ENCODE data around the gene ICA1.

ICA1 gene

DNA sequence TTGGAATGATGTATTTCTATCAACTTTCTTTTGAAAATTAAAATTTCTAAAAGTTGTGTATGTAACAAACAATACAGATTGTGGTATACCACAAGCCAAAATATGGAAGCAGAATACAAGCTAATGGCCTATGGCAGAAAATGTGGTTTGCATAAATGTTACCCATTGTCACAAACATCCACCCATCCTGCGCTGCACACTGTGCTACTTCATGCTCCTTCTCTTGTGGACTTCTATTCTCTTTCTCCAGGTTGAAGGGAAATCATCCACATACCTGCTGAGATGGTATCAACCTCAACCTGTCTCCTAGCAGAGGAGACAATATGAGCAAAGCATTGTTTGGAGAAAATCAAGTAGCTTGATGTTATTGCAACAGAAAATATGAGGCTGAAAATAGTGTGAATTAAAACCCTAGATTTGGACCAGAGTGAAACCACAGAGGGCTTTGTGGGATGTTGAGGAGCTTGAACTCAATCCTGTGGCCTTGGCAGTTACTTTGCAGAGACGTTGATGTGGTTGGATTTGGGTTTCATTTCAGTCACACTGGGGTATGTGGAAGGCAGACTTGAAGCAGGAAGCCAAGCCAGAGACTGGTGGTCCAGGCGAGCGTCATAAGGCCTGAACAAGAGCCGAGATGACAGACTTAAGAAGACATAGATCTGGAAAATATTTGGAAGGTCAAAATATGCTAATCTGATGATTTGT, 63.8 kb downstream of the ICA1 start:
- DNase-seq (ENCODE audit: low spot score), result no peak

DNA sequence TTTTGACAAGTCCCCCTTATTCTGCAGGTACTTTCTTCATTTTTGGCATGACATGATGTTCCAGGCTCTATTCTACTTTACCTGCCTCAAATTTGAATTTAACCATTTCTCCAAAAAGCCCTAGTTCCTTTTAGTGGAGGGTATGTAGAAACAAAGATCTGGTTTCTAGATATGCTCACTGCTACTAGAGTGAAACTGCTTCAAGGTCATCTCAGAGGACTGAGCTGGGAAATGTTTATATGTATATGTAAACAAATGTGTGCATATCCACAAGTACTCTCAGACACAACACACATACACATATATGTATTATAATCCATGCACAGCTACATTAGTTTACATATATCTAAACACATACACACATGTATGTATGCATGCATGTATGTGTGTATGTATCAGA, 69.1 kb downstream of the ICA1 start:
- DNase-seq (ENCODE audit: low spot score), result no peak

DNA sequence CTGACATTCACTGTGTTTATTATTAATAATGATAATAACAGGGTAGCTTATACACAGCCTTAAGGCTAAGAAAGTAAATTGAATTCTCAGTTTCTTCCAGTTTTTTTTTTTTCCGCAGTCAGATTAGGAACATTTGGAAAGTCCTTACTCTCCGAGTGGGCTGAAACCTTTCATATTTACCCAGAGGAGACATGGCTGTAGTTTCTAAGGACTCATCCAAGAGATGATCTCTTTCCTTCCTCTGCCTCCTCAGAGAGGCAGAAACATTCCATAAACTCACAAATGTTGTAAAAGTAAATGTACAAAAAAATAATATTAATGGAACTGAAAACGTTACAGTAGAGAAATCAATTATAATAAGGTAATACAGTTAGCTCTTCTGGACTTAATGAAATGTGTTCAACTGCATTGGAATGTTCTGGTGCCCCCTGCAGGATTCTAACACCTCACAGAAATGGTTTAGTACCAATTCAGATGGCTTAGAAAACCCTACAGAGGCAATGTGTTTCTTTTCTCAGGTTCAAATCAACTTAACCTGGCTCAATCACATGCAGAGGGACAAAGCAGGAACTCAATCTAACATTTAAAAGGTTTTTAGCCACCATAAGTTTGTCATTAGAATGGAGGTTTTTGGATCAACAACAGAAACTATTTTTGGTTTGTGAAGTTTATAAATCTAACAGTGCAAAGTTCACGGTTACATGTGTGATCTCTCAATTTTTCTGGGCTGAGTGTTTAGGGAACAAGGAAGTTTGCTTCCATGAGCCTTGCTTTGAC, 71.7 kb downstream of the ICA1 start:
- peak; percentile 42 for DNase-seq (ENCODE audit: low spot score)

DNA sequence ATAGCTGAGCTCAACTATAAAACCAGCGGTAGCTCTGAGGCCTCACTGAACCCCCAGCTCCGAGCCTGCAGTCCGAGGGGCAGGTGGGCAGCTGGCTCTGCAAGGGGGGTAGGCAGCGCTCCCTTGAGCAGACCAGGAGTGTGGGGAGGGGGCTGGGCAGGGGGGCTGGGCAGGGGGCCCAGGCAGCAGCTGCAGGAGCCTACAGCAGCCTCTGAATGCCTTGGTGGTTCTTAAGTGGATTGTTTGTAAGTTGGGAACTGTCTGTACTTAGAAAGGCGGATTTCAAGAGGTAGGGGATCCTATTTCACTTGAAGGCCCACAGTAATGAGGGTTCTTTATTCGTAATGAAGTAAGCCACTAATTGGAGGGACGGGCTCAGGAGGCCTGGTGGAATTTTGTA, 72.3 kb downstream of the ICA1 start:
- DNase-seq (ENCODE audit: low spot score), result no peak

DNA sequence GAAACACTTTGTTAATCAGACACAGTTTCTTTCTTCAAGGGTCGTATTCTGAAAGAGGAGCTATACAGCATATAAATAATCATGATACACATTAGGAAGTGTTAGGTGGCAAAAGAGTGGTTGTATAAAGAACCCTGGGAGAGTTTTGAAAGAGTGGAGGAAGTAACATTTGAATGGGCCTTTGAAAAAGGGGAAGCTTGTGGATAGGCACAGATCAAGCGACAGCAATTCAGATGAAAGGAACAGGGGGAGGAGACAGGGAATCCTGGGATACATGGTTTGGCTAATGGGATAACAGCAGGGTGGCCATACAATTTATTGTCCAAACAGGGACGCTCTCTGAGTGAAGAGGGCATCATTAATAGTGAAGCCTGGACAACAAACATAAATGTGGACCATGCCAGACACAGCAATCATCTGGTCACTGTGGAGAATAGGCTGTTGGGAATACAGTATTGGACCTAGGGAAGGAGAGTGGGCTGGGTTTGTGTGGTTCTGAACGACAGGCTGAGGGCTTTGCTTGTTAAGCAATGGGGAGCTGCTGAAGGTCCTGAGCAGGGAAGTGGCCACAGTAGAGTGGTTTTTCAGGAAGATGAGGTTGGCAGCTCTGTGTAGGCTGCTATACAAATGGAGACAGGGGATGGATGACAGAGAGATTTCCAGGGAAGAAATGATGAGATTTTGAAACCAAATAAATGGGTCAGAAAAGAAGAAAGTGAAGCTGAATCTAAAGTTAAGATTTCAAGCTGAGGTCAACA, 75.9 kb downstream of the ICA1 start:
- DNase-seq (ENCODE audit: low spot score), result no peak

DNA sequence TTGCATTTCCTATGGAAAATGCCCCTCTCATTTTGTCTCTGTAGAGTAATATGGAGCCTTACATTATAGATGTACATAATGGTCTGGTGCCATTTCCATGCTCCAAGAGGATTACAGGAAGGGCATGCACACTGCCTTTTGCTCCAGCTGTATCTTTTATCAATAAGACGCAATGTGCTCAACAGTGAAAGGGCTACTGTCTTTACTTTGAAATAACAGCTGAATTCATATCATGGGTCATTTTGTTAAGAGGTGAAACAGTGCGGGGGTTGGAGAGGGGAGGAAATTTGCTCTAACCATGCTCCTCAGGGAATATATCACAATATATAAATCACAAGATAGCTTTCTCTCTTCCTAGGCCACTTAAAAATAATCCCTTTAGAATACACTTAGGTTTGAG, 77.7 kb downstream of the ICA1 start:
- DNase-seq (ENCODE audit: low spot score), result no peak

DNA sequence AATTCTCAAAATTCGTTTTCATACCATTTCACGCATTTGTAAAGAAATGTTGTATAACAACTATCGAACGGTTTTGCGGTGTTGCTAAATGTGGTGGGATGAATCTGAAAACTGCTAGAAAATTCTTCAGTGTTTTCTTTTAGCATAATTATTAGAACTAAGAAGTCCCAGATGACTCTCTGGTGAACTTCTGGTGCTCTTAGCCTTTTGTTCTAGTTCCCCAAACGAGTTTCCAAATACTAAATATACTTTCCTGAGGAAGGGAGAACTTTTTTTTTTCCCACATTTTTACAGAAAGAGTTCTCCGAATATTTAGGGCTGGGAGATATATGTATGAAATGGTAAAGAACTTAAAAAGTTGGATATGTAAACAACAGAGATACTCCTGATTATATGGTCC, 82.5 kb downstream of the ICA1 start:
- DNase-seq (ENCODE audit: low spot score), result no peak

DNA sequence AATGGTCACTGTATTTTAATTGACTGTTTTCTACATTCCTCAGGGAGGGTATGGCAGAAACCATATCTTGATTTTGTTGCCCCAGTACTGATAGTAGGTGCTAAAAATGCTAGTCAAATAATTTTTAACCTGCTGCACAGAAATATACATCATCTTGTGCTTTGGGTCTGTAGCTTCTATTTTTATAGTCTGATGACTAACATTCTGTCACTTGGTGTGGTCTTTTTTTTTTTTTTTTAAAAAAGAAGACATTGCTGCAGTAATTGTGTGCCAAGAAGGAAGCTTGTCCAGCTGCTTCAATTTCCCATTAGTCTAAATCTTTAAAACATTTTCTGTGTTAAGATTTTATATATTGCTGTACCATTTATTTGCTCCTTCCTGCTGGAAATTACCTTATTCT, 83.6 kb downstream of the ICA1 start:
- DNase-seq (ENCODE audit: low spot score), result no peak

DNA sequence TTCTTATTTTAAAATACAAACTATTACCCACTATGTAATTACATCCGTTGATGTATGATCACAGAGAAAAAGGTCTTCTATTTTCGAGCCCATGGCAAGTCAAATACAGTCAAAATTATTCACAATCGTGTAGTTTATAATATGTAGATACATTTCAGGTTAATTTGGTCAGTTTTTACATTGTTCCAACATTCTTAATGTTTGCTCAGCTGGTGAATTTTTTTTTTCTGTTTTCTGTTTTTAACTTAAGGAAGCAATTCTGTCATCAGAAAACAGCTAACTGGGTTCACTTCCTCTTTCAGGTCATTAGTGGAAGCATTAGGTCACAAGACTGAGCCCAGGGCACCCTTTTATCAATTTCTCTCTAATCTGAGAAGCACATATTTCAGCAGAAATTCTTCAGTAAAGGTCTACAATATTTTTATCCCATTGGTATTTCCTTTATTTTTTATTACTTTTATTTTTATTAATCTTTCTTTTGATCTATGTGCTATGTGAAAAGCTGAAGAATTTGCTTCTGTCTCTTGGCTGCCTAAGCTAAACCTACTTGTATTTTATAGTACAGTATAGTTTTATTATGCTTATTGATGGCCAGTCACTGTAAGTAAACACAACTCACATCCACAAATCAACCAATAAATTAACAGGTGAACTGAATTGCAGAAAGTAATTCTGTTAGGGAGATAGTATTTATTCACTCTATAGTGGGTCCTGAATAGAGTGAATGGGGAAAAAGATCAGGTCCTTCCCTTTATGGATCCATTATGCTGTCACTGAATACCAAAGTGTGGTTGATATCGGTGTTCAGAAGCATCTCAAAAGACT, 84.6 kb downstream of the ICA1 start:
- DNase-seq (ENCODE audit: low spot score), result peak; percentile 38

DNA sequence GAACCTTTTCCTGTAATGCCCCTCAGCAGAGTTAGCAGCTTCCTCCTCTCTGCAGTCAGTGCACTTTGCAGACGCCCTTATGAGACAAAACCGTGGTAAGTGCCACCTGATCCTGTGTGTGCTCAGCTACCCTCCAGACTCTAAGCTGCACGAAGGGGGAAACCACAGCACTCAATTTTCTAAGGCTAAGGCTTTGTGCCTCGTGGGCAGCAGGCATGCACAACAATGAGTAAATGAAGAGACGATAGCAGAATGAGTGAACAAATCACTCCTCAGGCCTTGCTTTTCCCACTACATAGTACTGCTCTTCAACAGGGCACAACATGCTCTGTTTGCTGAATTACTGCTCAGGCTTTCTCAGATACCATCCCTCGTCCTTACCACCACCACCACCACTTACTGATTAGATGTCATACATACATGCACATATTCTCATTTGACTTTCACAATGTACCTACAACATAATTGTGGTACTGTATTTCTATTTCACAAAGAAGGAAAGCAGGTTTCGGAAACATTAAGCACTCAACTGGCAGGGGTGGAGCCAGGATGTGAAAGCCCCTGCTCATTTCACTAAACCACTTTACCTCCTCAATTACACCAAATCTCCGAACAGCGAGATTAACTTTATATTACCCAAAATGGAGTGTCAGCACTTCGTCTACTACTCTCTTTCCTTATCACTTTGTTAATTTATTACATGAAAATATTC, 85.4 kb downstream of the ICA1 start:
- no peak for DNase-seq (ENCODE audit: low spot score)

DNA sequence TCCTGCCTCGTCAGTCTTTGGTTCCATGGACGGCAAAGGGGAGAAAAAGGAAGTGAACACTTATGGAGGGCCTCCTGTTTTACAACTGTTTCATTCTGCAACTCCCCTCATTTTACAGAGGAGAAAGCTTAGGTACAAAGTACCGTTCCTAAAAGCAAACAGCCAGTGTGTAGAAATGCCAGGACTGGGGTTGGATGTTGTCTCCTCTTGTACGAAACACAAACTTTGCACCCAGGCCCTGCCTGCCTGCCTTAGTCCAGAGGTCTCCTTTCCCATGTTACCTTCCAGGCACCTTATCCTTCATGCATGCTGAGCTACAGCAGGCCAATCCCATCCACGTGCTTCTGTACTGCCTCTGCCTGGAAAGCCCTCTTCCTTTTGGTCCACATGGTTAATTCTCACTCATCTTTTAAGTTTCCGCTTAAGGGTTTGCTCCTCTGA, 86.0 kb downstream of the ICA1 start:
- no peak for DNase-seq (ENCODE audit: low spot score)

DNA sequence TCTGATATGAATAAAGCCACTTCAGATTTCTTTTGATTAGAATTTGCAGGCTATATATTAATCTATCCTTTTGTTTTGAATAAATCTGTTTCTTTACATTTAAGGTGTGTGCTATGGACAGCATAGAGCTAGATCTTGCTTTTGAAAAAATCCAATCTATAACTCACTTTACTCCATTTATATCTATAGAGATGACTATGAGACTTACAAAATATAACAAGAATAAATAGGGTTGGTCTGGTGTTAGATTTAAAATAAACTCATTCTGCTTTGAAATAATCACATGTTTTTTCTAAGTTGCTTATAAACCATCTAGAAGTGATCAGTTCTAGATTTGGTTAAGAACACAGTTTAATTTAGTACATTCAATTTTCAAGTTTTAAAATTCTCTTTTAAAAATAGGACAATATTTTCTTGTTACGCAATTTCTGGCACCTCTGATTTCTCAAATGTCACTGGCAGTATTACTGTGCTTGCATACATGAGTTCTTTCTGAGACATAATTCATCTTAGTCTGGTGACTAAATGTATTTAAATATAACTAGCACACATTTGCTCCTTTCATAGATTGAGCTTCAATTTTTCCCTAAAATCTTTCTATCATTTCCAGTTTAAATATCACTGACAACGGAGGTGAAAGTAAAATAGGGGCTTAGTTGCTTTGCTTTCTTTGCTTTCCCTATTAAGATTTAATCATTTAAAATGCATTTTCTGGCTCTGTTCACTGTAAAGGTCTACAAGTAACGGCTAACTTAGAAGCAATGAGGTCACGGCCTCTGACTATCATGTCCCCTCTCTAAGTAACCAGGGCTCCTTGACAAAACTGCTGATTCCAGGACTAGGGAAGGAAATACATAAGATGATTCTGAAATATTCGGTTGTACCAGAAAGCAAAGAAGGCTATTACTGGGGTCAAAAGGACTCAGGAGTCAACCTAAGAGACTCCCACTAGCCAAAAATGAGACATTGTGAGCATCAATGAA, 89.3 kb downstream of the ICA1 start:
- no peak for DNase-seq (ENCODE audit: low spot score)

DNA sequence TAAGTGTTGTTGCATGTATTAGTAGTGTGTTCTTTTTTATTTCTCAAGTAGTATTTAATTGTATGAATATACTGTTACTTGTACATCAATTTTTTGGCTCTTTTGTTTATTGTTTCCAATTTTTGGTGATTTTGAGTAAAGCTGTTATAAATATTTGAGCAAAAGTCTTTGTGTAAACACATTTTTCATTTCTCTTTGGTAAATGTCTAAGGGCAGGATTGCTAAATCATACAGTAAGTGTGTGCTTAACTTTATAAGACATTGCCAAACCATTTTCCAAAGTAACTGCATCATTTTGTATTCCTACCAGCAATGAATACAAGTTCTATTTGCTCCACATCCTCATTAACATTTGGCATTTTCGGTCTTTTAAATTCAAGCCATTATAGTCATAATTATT, 92.8 kb downstream of the ICA1 start:
- DNase-seq (ENCODE audit: low spot score), result no peak

DNA sequence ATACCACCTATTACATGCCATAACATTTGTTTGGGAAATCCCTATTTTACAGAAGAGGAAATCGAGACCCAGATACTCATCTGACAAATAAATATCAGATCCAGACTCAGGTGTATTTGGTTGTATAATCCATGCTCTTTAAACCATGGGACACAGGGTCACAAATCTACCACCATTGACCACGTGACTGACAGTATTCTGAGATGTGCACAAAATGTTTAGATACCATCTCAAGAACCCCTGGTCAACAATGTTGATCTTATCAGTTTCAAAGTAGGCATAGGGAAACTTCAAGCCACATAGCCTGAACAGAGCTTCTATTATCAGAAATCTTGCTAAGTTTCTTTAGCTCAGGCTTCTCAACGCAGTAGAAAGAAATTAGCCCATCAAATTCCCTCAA, 93.6 kb downstream of the ICA1 start:
- DNase-seq (ENCODE audit: low spot score), result no peak

DNA sequence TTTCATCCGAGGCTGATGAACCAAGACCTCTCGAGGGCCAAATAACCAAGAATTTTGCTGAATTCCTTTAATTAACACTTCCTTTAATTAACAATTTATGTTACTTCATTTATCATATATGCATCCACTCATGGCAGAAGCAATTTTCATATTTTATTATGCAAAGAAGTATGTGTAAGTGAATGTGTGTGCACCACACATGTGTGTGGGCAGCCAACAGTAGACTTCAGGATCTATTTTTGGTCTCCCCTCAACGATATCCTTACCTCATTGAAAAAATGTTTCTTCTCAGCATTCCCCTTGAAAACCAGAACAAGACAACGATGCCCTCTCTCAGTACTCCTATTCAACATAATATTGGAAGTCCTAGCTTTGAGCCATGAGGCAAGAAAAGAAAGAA, 96.8 kb downstream of the ICA1 start:
- no peak for DNase-seq (ENCODE audit: low spot score)

DNA sequence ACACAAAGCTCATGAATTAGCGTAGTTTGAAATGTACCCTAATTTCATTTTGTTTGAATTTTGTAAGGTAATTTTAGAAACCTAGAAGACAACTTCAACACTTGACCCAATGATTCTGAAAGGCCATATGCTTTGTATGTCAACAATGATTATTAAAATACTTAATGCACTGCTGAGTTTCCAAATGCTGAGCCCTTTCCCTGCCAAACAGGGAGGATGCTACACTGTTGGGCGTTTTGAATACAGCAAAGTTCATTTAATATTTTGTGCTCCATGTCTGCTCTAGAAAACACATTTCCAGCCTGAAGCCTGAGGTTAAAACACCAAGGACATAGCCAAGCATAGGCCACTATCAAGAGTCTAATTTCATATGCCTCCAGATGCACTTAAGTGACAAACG, 99.8 kb downstream of the ICA1 start:
- no peak for DNase-seq (ENCODE audit: low spot score)

DNA sequence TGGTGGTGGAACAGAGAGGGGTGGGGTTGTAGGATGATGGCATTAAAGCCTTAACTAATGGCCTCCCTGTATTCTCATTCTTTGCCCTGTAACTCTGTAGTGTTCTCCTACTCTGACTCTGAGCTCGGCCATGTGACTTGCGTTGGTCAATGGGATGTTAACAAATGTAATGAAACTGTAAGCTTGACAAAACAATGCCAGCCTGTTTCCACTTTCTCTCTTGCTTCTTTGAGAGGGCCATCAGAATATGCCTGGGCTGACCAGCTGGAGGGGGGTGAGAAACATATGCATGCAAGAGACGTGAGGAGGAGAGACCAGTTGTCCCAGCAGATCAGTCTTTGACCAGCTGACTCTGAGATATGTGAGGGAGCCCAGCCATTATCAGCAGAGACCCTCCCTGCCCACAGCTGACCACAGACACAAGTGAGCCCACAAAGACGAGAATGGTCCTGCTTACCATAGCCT, 100.6 kb downstream of the ICA1 start:
- DNase-seq (ENCODE audit: low spot score), result peak; percentile 29

DNA sequence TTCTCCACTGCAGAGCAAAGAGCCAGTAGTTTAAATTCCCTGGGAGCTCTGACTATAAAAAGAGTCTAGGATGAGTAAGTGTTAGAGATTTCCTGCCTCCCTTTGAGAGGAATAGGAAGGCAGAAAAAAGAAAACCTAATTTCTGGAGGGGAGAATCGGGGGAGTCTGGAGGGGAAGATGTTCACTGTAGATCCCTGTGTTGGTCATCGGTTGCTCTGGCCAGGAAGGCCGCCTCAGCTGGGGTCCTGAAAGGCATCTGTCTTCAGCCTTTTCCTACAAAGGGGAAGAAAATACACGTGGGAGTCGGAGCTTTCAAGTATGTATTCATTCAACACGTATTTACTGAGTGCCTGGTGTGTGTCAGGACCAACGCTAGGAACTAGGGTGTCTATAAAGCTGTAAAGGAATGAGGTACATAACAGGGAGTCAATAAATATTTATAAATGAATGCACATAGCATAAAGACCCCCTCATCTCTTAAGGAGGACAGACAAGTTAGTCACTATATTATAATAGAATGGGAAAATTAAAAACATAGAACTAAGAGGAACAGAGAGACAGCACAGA, 101.1 kb downstream of the ICA1 start:
- DNase-seq (ENCODE audit: low spot score), result peak; percentile 56

DNA sequence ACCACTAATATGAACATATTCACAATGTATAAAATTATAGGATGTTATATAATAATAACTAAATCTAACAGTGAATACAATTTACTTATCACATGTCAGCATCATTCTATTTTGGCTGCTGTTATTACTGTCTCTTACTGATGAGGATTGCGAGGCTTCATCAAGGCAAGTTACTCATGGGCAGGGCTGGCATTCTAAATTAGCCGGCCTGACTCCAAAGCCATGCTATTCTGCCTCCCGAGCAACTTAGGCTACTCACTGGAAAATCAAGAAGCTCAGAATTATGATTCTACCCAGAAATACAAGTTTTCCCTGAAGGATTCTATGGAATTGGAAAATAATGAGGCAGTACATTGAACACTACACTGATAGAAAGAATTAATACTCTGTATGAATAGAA, 101.7 kb downstream of the ICA1 start:
- DNase-seq (ENCODE audit: low spot score), result no peak

DNA sequence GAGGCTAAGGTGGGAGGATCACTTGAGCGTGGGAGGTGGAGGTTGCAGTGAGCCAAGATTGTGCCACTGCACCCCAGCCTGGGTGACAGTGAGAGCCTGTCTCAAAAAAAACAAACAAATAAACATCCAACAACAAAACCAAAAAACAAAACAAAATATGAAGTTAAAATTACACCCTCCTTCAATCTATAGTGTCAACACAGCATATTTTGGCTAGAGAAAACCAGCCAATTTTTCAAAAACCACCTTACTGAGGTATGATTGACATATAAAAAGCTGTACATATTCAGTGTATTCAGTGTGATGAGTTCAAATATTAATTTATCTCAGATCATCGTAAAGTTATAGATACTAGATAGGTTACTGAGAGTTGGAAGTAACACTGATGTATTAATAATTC, 102.4 kb downstream of the ICA1 start:
- DNase-seq (ENCODE audit: low spot score), result no peak

All from kidney capillary endothelial cell (primary cell).